ENCODE data around the gene B4GALT5. TPM values are rescaled to one million over a fixed set of nuclear protein-coding genes. Genes with fewer than 3 reads are reported as not detected.

The B4GALT5 gene
- total RNA-seq, 1 experiment from 2014 or later: 92.5 TPM

DNA sequence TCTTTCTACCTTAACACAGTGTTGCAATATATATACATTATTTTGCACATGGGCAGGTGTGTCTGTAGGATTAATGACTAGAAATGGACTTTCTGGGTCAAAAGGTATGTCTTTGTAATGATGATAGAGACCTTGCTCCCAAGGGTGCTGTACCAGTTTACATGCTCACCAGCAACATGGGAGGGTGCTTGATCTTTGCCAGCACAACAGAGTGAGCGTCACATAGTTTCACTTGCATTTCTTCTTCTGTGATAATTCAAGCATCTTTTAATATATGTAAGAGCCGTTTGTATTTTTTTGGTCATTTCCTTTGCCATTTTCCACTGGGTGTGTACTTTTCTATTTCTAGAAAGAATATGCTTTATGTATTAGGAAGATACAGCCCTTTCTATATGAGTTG, 23.6 kb upstream of the B4GALT5 start:
- Histone ChIP-seq H3K9me3 (ENCODE audit: control insufficient read depth in 1 of 2, insufficient read depth in 1 of 2, low read depth in 1 of 2, low read length in 2 of 2) (no peaks in the 10 kb centered on the region), H3K27ac (ENCODE audit: low read depth, low read length) (no peak overlapping the region), H4K20me1 (ENCODE audit: insufficient read depth) (no peaks in the 10 kb centered on the region), H3K9me2 (ENCODE audit: insufficient read depth) (no peaks in the 10 kb centered on the region), H3K36me3 (ENCODE audit: control insufficient read depth in 1 of 2, insufficient read depth in 2 of 2, low read length in 2 of 2) (no peaks in the 10 kb centered on the region), H3K79me2 (ENCODE audit: insufficient read depth, low read length) (no peaks in the 10 kb centered on the region), H3K27me3 (ENCODE audit: insufficient read depth, low read length) (no peaks in the 10 kb centered on the region), H3K4me3 (replicated peaks in 1 of 2; ENCODE audit: low read depth in 1 of 2, low read length in 2 of 2) (no peak overlapping the region), H3K4me1 (ENCODE audit: control insufficient read depth in 1 of 2, insufficient read depth in 2 of 2, low read length in 2 of 2) (no peaks in the 10 kb centered on the region), H3K4me2 (ENCODE audit: low read length) (no peak overlapping the region), H3K9ac (ENCODE audit: low read length) (no peak overlapping the region), H2AFZ (ENCODE audit: low read depth, low read length, poor library complexity, severe bottlenecking) (no peak overlapping the region)
- intact Hi-C loops (cut with micrococcal nuclease): no loop called here
- DNase-seq (ENCODE audit: low read depth, low spot score) (no peak), ATAC-seq (no peak)
- RAD21 ChIA-PET (ENCODE audit: low non-redundant PET in 1 of 2, low total read pairs in 2 of 2, uncharacterized antibody in 2 of 2, unreplicated experiment in 2 of 2): no interaction called here
- BruUV-seq (replicated peaks): no TSS peak
- no peak for TF ChIP-seq EZH2 (IDR thresholded peaks at IDR 0.05)
- no peak for TF ChIP-seq SRF (IDR thresholded peaks at IDR 0.05; ENCODE audit: low read depth)
- no peak for TF ChIP-seq ZFX (IDR thresholded peaks at IDR 0.05)
- no peak for TF ChIP-seq CBX3 (IDR thresholded peaks at IDR 0.05; ENCODE audit: low read depth)
- TF ChIP-seq EGR1 (IDR thresholded peaks at IDR 0.05; ENCODE audit: low read depth): no peak
- TF ChIP-seq TCF7L2 (IDR thresholded peaks at IDR 0.05; ENCODE audit: borderline replicate concordance, extremely low read depth, insufficient read depth, insufficient read length): no peak
- TF ChIP-seq RAD21 (IDR thresholded peaks at IDR 0.05; ENCODE audit: low read depth): no peak
- TF ChIP-seq CEBPB (IDR thresholded peaks at IDR 0.05; ENCODE audit: low read depth): no peak
- no peak for TF ChIP-seq SIN3A (IDR thresholded peaks at IDR 0.05; ENCODE audit: low read depth)
- CTCF ChIA-PET: no interaction called here
- POLR2A ChIA-PET: no interaction called here

DNA sequence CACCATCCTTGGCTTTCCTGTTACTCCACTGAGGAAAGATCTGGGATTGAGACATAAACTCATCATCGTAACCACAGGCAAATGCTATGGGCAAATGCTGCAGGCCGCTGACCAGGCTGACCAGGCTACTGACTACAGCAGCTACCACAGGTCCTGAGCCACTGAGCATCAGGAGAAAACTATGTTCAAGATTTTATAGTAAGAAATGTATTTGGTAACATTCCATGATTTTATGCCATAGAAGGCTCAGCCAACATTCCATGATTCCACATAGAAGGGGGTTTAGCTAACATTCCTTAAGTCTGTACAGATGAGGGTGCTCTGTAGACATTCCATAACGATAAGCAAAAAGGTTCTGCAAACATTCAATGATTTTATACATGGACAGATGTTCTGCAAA, 16.1 kb upstream of the B4GALT5 start:
- POLR2A ChIA-PET: no interaction called here
- no peak overlapping the region for H3K9ac ChIP-seq (ENCODE audit: low read length)
- H3K4me2 ChIP-seq (ENCODE audit: low read length): no peak overlapping the region
- H3K4me1 ChIP-seq (ENCODE audit: control insufficient read depth in 1 of 2, insufficient read depth in 2 of 2, low read length in 2 of 2): no peaks in the 10 kb centered on the region
- no peak overlapping the region for H3K4me3 ChIP-seq (replicated peaks in 1 of 2; ENCODE audit: low read depth in 1 of 2, low read length in 2 of 2)
- no peaks in the 10 kb centered on the region for H3K79me2 ChIP-seq (ENCODE audit: insufficient read depth, low read length)
- no peak for DNase-seq (ENCODE audit: low read depth, low spot score)
- intact Hi-C loops (cut with micrococcal nuclease): no loop called here
- no peaks in the 10 kb centered on the region for H3K36me3 ChIP-seq (ENCODE audit: control insufficient read depth in 1 of 2, insufficient read depth in 2 of 2, low read length in 2 of 2)
- H3K9me3 ChIP-seq (ENCODE audit: control insufficient read depth in 1 of 2, insufficient read depth in 1 of 2, low read depth in 1 of 2, low read length in 2 of 2): no peaks in the 10 kb centered on the region
- no peaks in the 10 kb centered on the region for H3K27me3 ChIP-seq (ENCODE audit: insufficient read depth, low read length)
- no peak for ATAC-seq
- TF ChIP-seq JUND (IDR thresholded peaks at IDR 0.05): no peak
- TF ChIP-seq FOSL1 (IDR thresholded peaks at IDR 0.05; ENCODE audit: low read depth): no peak
- TF ChIP-seq SRF (IDR thresholded peaks at IDR 0.05; ENCODE audit: low read depth): no peak
- no peak for TF ChIP-seq EZH2phosphoT487 (IDR thresholded peaks at IDR 0.05; ENCODE audit: borderline replicate concordance)
- no peak for TF ChIP-seq TCF7L2 (IDR thresholded peaks at IDR 0.05; ENCODE audit: borderline replicate concordance, extremely low read depth, insufficient read depth, insufficient read length)
- TF ChIP-seq ELF1 (IDR thresholded peaks at IDR 0.05; ENCODE audit: borderline replicate concordance, low read depth): no peak
- H4K20me1 ChIP-seq (ENCODE audit: insufficient read depth): no peaks in the 10 kb centered on the region
- no peaks in the 10 kb centered on the region for H3K9me2 ChIP-seq (ENCODE audit: insufficient read depth)
- no TSS peak for BruUV-seq (replicated peaks)
- no peak overlapping the region for H3K27ac ChIP-seq (ENCODE audit: low read depth, low read length)
- CTCF ChIA-PET: interaction anchor here (1.2 kb wide), 1 partner anchor 12 kb away, joined by 3 read pairs; no protein-coding TSS in a partner anchor
- H2AFZ ChIP-seq (ENCODE audit: low read depth, low read length, poor library complexity, severe bottlenecking): no peak overlapping the region
- RAD21 ChIA-PET (ENCODE audit: low non-redundant PET in 1 of 2, low total read pairs in 2 of 2, uncharacterized antibody in 2 of 2, unreplicated experiment in 2 of 2): no interaction called here
